NB4 (cell line): Measurements from ENCODE around the gene PLEKHH2.
"Not testable (repeated sequence)": the region's sequence is repeated elsewhere in the genome, so short reads cannot be mapped to it uniquely, and the experiment has no call there.

Source experiments
- CTCF ChIP-seq: IDR thresholded peaks from one replicate; pipeline ENCODE4 v1.5.1; 2012; ENCODE audit warnings: low read depth, low read length
- MYC ChIP-seq: IDR thresholded peaks from 2 replicates; pipeline ENCODE4 v1.6.1; 2011; ENCODE audit warnings: low read depth, low read length
- POLR2A ChIP-seq: IDR thresholded peaks from 2 replicates; pipeline ENCODE4 v1.6.1; 2011; ENCODE audit warnings: mild to moderate bottlenecking; ENCODE audit not compliant: insufficient read length; ENCODE audit errors: extremely low read depth

- TF ChIP-seq CTCF, MYC, POLR2A: not testable (repeated sequence)
Observed at GRCh38 chr2:43600596-43600995, 36.5 kb upstream of the PLEKHH2 start.
